ENCODE data around the gene MFSD6.

DNA sequence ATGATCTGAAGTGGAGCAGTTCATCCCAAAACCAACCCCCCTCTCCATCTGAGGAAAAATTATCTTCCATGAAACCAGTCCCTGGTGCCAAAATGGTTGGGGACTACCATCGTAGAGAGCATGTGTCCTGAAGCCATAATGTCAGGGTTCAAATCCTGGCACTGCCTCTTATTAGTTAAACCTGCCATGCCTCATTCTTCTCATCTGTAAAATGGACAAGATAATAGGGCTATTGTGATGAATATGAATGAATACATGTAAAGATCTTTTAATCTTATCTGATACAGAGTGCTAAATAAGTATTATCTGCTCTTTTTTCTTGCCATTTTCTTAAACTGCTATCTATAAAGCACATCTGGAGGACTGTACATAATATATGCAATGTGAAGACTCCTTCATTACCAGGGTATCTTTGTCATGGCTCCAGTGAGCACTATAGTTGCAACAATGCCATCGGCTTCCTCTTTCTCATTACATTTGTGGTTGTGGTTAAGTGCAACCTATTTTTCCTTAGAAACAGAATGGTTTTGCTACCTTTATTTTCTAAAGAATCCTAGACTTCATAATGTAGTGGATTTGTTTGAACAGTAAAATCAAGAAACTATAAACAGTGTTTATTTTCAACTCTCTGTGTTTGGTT lies 27.0 kb downstream of the MFSD6 start:
- TF ChIP-seq, protein P1, sequence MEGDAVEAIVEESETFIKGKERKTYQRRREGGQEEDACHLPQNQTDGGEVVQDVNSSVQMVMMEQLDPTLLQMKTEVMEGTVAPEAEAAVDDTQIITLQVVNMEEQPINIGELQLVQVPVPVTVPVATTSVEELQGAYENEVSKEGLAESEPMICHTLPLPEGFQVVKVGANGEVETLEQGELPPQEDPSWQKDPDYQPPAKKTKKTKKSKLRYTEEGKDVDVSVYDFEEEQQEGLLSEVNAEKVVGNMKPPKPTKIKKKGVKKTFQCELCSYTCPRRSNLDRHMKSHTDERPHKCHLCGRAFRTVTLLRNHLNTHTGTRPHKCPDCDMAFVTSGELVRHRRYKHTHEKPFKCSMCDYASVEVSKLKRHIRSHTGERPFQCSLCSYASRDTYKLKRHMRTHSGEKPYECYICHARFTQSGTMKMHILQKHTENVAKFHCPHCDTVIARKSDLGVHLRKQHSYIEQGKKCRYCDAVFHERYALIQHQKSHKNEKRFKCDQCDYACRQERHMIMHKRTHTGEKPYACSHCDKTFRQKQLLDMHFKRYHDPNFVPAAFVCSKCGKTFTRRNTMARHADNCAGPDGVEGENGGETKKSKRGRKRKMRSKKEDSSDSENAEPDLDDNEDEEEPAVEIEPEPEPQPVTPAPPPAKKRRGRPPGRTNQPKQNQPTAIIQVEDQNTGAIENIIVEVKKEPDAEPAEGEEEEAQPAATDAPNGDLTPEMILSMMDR (IDR thresholded peaks at IDR 0.05), result no peak
- TF ChIP-seq POLR2A (IDR thresholded peaks at IDR 0.05), result no peak

All from Peyer's patch (tissue), 4 donors.